HG02763 (cell line): ENCODE measurements around the gene POLD3.
"Not testable (repeated sequence)": the region's sequence is repeated elsewhere in the genome, so short reads cannot be mapped to it uniquely, and the experiment has no call there.

ENCODE experiments used
- ATAC-seq: cut with Tn5 transposase; IDR thresholded peaks from one replicate; pipeline ENCODE4 v1.9.1; 2021; ENCODE audit warnings: mild to moderate bottlenecking, moderate library complexity; ENCODE audit not compliant: unreplicated experiment

Gene POLD3

DNA sequence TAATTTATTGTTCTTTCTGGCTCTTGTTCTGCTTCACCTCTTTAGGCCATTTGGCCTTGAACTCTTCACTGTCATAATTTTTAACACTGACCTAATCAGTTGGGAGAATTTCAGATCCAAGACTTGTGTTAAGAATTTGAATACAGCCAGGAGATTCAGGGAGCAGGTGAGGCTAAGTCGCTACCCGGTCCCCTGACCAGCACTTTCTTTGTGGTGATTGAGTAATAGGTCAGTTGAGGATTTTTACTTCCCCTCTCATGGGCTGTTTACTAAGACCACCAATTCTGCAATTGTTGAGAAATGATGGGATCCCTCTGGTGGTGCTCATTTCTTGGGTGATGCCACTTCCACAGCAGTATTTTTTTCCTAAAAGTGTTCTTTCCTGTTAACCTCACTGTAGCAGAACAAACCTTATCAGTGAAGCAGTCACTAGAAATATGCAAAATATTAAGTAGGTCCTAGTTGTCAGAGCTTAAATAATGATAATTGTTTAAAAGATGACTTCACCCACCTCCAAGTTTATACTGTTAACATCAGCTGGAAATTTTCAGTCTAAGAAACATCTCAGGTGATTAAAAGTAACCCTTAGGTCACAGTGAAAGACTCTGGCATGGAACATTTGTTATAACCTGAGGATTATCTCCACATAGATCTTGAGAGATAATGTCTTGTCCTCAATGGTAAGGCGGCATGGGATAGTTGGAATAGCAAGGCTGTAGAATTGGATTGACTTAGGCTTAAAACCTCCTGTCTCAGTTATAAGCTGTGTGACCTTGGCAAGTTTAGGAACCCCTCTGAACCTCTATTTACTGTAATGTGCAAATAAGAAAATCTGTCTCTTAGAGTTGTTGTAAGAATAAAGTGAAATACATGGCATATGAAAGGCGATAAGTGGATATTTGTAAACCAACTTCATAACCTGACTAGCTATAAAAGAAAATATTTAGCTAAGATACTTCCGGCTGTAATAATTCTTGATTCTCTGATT is 41.3 kb downstream of the POLD3 start:
- ATAC-seq = no peak

GRCh38 chr11:74634537-74634936 is 42.2 kb downstream of the POLD3 start:
- ATAC-seq = no peak

- no peak for ATAC-seq
Observed at GRCh38 chr11:74636630-74637184, 44.3 kb downstream of the POLD3 start.

DNA sequence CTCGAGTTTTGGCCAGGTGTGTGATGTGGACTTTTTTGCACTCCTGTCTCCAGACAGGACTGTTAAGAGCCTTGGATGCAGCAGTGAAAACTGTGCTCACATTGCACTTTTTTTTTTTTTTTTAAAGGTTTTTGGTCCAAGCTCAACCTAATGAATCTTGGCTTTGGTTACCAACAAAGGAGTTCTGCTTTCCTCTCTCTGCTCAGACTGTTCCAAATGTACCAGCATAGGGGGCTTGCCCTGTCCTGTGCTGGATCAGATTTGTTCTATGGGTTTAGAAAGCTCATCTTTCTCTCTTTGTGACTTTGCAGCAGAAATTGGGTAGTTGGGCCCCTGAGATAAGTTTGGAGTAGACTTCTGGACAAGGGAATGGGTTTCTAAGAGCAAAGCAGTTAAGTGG is 45.3 kb downstream of the POLD3 start:
- no peak for ATAC-seq

- no peak for ATAC-seq
Observed at GRCh38 chr11:74638869-74639268, 46.5 kb downstream of the POLD3 start.

GRCh38 chr11:74639533-74639932 is 47.2 kb downstream of the POLD3 start:
- ATAC-seq = no peak

DNA sequence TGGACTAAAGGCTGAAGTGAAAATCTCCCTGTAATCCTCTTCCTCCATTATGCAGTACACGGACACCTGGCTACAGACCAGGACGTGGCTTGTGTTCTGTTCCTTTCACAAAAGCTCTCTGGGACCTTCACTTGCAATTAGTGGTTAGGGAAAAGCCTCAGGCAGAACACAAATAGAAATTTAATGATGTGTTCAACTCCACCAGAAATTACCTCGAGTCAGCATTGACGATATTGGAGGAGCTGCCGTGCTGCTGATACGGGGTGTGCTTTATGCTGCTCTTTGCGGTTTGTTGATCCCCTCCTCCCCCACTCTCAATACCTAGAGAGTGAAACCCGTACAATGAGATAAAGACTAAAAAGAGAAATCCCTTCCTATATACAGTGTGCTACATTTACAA is 48.9 kb downstream of the POLD3 start:
- ATAC-seq = no peak

DNA sequence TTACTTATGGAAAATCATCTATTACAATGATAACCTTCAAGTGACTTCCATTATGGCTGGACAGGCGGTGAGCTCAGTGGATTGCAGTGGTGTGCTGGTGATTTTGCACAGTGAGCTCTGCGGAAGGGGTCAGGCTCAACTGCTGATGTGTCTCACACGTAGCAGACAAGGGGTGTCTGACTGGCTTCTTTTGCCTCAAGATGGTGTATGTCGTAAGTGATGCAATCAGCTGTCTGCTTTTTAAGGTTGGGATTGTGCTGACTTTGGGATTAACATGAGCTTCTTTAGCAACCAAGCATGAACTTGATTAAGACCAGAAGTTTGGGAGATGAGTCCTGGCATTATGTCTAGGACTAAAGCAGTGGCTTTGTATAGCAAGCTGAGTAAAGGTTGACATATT is 49.5 kb downstream of the POLD3 start:
- ATAC-seq = no peak

DNA sequence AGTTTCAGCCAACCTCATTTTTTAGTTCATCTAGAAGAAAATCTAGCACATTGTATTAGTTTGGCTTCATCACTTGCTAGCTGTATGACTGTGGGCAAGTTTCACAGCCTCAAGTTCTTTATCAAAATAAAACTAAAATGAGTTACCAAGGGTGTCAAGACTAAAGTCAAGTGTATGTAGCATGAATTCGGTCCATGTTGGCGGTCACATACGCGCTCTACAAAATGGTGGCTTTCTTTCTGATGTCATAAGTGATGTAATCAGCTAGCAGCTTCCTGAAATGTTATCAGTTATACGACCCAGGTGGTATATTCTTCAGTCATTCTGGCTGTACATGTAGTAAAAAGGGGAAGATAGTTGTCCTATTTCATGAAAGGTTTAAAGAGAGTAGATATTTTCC is 50.5 kb downstream of the POLD3 start:
- no peak for ATAC-seq

- ATAC-seq = no peak
Observed at GRCh38 chr11:74644081-74644480, 51.7 kb downstream of the POLD3 start.

- ATAC-seq = no peak
Observed at GRCh38 chr11:74646215-74646614, 53.8 kb downstream of the POLD3 start.

DNA sequence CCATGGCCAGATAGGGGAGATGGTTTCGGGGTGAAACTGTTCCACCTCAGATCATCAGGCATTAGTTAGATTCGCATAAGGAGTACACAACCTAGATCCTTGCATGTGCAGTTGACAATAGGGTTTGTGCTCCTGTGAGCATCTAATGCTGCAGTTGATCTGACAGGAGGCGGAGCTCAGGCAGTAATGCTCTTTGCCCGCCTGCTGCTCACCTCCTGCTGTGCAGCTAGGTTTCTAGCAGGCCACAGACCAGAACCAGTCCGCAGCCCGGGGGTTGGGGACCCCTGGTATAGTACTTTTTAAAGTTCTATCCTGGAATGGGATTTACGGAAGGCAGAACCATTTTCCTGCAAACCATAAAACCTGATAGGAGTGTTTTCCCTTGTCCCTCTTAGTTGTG is 54.6 kb downstream of the POLD3 start:
- ATAC-seq = no peak

- no peak for ATAC-seq
Observed at GRCh38 chr11:74647404-74647803, 55.0 kb downstream of the POLD3 start.

DNA sequence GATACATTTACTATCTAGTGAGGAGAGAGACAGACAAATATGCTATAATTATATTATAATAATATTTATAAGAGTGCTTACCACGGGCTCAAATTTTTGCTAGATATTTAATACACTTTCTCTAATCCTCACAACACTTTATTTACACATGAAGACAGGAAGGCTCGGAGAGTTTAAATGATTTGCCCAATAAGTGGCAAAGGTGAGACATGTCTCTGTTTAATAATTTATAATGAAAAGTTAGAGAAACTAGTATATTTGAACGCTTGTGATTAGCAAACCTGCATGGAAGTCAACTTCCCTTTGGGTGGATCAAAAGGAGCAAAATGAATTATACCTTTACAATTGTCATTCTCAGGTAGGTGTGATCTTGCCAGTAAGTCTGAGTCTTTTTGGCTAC is 55.4 kb downstream of the POLD3 start:
- no peak for ATAC-seq

- no peak for ATAC-seq
Observed at GRCh38 chr11:74648894-74649293, 56.5 kb downstream of the POLD3 start.

- no peak for ATAC-seq
Observed at GRCh38 chr11:74650498-74650897, 58.1 kb downstream of the POLD3 start.

DNA sequence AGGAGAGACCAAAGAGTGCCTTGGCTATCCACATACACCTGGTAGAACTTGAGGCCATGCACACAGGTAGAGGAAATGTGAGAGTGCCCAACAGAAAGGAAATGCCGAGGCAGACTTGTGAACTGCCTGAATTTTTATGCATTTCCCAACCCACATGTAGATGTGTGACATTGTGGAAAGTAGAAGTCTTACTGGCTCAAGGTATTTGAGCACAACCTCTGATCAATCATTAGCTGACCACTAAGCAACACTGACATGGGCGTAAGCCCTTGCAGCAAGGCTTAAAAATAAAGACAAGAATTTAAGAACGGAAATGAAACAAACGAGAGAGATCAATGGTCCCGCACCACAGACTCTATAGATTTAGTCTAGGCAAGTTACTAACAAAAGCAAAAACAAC is 62.6 kb downstream of the POLD3 start:
- no peak for ATAC-seq

GRCh38 chr11:74659124-74659523 is 66.7 kb downstream of the POLD3 start:
- not testable (repeated sequence) for ATAC-seq

DNA sequence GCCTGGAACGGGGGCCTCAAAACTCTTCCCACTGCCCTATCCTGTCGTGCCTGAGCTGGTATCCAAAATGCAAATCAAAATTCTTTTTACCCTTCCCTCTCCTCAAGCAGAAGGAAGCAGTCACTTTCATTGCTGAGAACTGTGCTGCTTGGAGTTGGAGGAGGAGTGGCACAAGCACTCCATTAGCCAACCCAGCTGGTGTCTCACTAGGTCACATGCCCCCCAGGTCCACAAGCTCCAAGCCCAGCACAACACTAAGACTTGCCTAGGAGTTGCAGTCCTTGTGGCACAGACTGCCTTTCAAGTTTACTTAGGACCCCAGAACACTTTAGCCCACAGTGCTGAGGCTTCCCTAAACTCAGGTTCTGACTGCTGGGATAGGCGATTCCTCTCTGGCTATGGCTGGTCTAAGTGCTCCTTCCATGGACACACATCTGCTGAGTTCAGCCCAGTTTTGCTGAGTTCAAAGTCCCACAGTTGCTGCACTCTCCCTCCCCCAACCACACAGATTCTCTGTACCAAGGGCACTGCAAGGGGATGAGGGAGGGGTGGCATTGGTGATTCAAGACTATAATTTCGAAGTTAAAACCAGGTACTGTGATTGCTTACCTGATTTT is 70.2 kb downstream of the POLD3 start:
- no peak for ATAC-seq

GRCh38 chr11:74663315-74663714 is 70.9 kb downstream of the POLD3 start:
- no peak for ATAC-seq

- no peak for ATAC-seq
Observed at GRCh38 chr11:74669211-74670160, 77.1 kb downstream of the POLD3 start.
